Right atrium auricular region (tissue), 2 donors: ENCODE measurements around the gene AFM. TPM values are rescaled to one million over a fixed set of nuclear protein-coding genes. Genes with fewer than 3 reads are reported as not detected.

Source experiments
- DNase-seq: peaks from one replicate; pipeline ENCODE4 v3.0.0-alpha.2; 2019; ENCODE audit warnings: low spot score
- H3K27ac ChIP-seq, 2 donors: fragments of 200-600 bp; sonication (generic); 1 replicate in 1 of 2; 2 replicates in 1 of 2; pipeline ENCODE4 v1.5.1; 2016 to 2019
- H3K27me3 ChIP-seq, 2 donors: fragments of 200-600 bp; sonication (generic); one replicate each; pipeline versions ENCODE4 v1.5.1 to v1.6.0; 2017 to 2019
- H3K36me3 ChIP-seq: fragments of 200-600 bp; sonication (generic); one replicate; pipeline ENCODE4 v1.5.1; 2016
- H3K4me1 ChIP-seq, 2 donors: fragments of 200-600 bp; sonication (generic); one replicate each; pipeline versions ENCODE4 v1.5.1 to v1.6.0; 2017 to 2019
- H3K4me3 ChIP-seq, 2 donors: fragments of 200-600 bp; sonication (generic); 1 replicate in 1 of 2; 2 replicates in 1 of 2; pipeline ENCODE4 v1.5.1; 2017 to 2019; ENCODE audit warnings: mild to moderate bottlenecking in 1 of 2, moderate library complexity in 1 of 2
- H3K9me3 ChIP-seq, 2 donors: fragments of 200-600 bp; sonication (generic); one replicate each; pipeline ENCODE4 v1.5.1; 2019
- CTCF ChIP-seq, 2 donors: fragments of 200-600 bp; sonication (generic); IDR thresholded peaks; one replicate each; pipeline ENCODE4 v1.5.1; 2019; ENCODE audit warnings: antibody characterized with exemption in 2 of 2
- total RNA-seq, 2 donors: library from RNA; depleted of rRNA; stranded (reverse); fragments of >200 nt; gene quantifications; one replicate each; pipeline ENCODE4 v1.1.0, GENCODE V29; 2016

AFM gene
- total RNA-seq, 2 donors from 2014 or later, result not detected

DNA sequence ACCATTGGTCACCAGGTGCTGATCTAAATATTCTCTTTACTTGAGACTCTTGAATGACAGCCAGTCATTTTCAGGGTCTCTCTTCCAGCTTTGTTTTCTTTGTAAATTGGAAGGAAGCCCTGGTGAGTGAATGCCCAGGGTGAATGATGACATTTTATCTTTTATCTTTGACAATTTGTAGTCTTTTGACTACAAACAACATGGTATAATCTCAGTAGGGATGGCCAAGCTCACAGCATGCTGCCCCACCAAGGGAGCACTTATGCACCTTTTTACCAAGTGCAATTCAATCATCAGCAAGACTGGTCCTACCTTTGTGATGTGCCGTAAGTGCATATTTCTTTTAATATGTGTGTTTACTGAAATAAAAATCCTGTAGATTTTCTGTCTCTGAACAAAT is 5.7 kb downstream of the AFM start:
- no peak overlapping the region for H3K4me3 ChIP-seq
- TF ChIP-seq CTCF (IDR thresholded peaks at IDR 0.05), result no peak
- H3K36me3 ChIP-seq, result no peaks in the 10 kb centered on the region
- H3K27ac ChIP-seq, result no peak overlapping the region
- H3K4me1 ChIP-seq, result no peaks in the 10 kb centered on the region
- no peaks in the 10 kb centered on the region for H3K27me3 ChIP-seq
- no peaks in the 10 kb centered on the region for H3K9me3 ChIP-seq
- DNase-seq, result no peak

DNA sequence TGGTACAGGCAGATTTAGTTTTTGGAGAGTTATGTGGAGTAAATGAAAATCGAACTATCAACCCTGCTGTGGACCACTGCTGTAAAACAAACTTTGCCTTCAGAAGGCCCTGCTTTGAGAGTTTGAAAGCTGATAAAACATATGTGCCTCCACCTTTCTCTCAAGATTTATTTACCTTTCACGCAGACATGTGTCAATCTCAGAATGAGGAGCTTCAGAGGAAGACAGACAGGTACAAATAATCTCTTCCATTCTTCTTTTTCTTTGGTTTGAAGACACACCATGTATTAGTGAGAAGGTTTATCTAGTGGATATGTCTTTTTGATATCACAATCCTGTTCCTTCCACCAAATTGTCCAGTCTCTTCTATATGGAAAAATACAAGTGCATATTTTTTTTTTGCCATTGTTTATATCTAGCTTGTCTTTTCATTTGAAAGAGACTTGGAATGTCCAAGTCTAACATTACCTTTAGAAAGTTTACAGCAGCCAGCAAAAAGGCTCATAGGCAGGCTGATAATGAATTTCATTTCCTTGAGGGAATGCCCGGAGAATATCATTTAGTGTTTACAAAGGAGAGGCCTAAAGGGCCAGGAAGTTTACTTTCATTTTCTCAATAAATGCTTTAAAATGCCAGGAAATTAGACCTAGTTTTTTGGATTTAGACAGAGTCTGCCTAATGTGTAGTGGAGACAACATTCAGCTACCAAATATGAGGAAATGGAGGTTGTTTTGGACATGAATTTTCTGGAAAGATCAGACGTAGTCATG is 18.6 kb downstream of the AFM start:
- H3K4me3 ChIP-seq, result no peak overlapping the region
- H3K27me3 ChIP-seq, result no peaks in the 10 kb centered on the region

GRCh38 chr4:73501664-73502265 is 20.2 kb downstream of the AFM start:
- no peak for TF ChIP-seq CTCF (IDR thresholded peaks at IDR 0.05)
- Histone ChIP-seq H3K4me3 (no peak overlapping the region), H3K36me3 (no peaks in the 10 kb centered on the region), H3K27me3 (no peaks in the 10 kb centered on the region), H3K4me1 (no peaks in the 10 kb centered on the region), H3K27ac (no peak overlapping the region), H3K9me3 (no peaks in the 10 kb centered on the region)
- no peak for DNase-seq

More for the DNA sequence above, 18.6 kb downstream of the AFM start:
- H3K27ac ChIP-seq, result no peak overlapping the region
- no peaks in the 10 kb centered on the region for H3K36me3 ChIP-seq
- H3K4me1 ChIP-seq, result no peaks in the 10 kb centered on the region
- no peaks in the 10 kb centered on the region for H3K9me3 ChIP-seq
- no peak for TF ChIP-seq CTCF (IDR thresholded peaks at IDR 0.05)
- DNase-seq, result no peak

GRCh38 chr4:73505567-73505966 is 24.0 kb downstream of the AFM start:
- H3K9me3 ChIP-seq, result no peaks in the 10 kb centered on the region
- no peaks in the 10 kb centered on the region for H3K36me3 ChIP-seq
- H3K4me1 ChIP-seq, result no peaks in the 10 kb centered on the region
- no peaks in the 10 kb centered on the region for H3K27me3 ChIP-seq
- no peak for DNase-seq
- no peak overlapping the region for H3K4me3 ChIP-seq
- TF ChIP-seq CTCF (IDR thresholded peaks at IDR 0.05), result no peak
- H3K27ac ChIP-seq, result no peak overlapping the region

DNA sequence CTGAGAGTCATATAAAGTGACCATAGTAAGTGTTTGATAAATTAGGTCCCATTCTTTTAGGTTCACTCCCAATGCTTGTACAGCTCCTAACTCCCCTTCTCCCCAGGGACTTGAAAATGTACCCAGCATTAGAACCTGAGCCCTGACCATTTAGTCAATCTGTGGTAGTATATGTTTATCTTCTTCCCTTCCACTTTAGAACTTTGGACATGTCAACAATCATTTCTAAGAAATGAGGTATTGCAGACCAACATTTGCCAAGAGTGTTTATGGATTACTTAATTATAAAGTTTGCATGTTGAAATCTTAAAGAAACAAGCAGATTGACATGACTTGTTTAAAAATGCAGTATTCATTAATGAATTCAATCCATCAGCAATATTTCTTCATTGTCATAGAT is 26.0 kb downstream of the AFM start:
- Histone ChIP-seq H3K27ac (no peak overlapping the region), H3K4me3 (no peak overlapping the region), H3K36me3 (no peaks in the 10 kb centered on the region), H3K4me1 (no peaks in the 10 kb centered on the region), H3K27me3 (no peaks in the 10 kb centered on the region), H3K9me3 (no peaks in the 10 kb centered on the region)
- TF ChIP-seq CTCF (IDR thresholded peaks at IDR 0.05), result no peak
- DNase-seq, result no peak
